Measurements from ENCODE around the gene ITPK1. TPM values are rescaled to one million over a fixed set of nuclear protein-coding genes. Genes with fewer than 3 reads are reported as not detected.

The ITPK1 gene
- total RNA-seq, 1 donor from 2014 or later = 43.0 TPM

GRCh38 chr14:92941531-92941930 lies 174.2 kb downstream of the ITPK1 start:
- Mint-ChIP-seq H3K27me3 (no peaks in the 10 kb centered on the region), H3K27ac (no peak overlapping the region), H3K4me1 (no peaks in the 10 kb centered on the region), H3K36me3 (ENCODE audit: low read depth) (peaks cover 50% of the 10 kb centered on the region), H3K4me3 (no peak overlapping the region), H3K9me3 (no peaks in the 10 kb centered on the region)
- CTCF ChIA-PET = interaction anchor here (0.9 kb wide), 1 partner anchor 11 kb away, joined by 3 read pairs; no protein-coding TSS in a partner anchor
- TF ChIP-seq, protein P1, sequence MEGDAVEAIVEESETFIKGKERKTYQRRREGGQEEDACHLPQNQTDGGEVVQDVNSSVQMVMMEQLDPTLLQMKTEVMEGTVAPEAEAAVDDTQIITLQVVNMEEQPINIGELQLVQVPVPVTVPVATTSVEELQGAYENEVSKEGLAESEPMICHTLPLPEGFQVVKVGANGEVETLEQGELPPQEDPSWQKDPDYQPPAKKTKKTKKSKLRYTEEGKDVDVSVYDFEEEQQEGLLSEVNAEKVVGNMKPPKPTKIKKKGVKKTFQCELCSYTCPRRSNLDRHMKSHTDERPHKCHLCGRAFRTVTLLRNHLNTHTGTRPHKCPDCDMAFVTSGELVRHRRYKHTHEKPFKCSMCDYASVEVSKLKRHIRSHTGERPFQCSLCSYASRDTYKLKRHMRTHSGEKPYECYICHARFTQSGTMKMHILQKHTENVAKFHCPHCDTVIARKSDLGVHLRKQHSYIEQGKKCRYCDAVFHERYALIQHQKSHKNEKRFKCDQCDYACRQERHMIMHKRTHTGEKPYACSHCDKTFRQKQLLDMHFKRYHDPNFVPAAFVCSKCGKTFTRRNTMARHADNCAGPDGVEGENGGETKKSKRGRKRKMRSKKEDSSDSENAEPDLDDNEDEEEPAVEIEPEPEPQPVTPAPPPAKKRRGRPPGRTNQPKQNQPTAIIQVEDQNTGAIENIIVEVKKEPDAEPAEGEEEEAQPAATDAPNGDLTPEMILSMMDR (IDR thresholded peaks at IDR 0.05) = no peak
- DNase-seq (no peak), ATAC-seq (ENCODE audit: low read depth) (no peak)
- intact Hi-C loops (cut with micrococcal nuclease) = no loop called here
- POLR2A ChIA-PET = no interaction called here

GRCh38 chr14:92940543-92940942 lies 175.2 kb downstream of the ITPK1 start:
- CTCF ChIA-PET = no interaction called here
- no peak overlapping the region for H3K4me3 Mint-ChIP-seq
- H3K36me3 Mint-ChIP-seq (ENCODE audit: low read depth) = peaks cover 48% of the 10 kb centered on the region
- TF ChIP-seq, protein P1 (IDR thresholded peaks at IDR 0.05) = no peak
- no peak overlapping the region for H3K27ac Mint-ChIP-seq
- no peaks in the 10 kb centered on the region for H3K9me3 Mint-ChIP-seq
- H3K4me1 Mint-ChIP-seq = no peaks in the 10 kb centered on the region
- no peak for DNase-seq
- no peaks in the 10 kb centered on the region for H3K27me3 Mint-ChIP-seq
- POLR2A ChIA-PET = no interaction called here
- ATAC-seq (ENCODE audit: low read depth) = no peak
- intact Hi-C loops (cut with micrococcal nuclease) = no loop called here

GRCh38 chr14:92939699-92940098 lies 176.0 kb downstream of the ITPK1 start:
- H3K27me3 Mint-ChIP-seq = no peaks in the 10 kb centered on the region
- H3K4me1 Mint-ChIP-seq = no peaks in the 10 kb centered on the region
- intact Hi-C loops (cut with micrococcal nuclease) = no loop called here
- TF ChIP-seq, protein P1 (IDR thresholded peaks at IDR 0.05) = no peak
- H3K9me3 Mint-ChIP-seq = no peaks in the 10 kb centered on the region
- no peak overlapping the region for H3K4me3 Mint-ChIP-seq
- no peak overlapping the region for H3K27ac Mint-ChIP-seq
- DNase-seq = no peak
- POLR2A ChIA-PET = no interaction called here
- ATAC-seq (ENCODE audit: low read depth) = no peak
- peaks cover 43% of the 10 kb centered on the region for H3K36me3 Mint-ChIP-seq (ENCODE audit: low read depth)
- CTCF ChIA-PET = no interaction called here

- CTCF ChIA-PET = no interaction called here
These were observed 176.6 kb downstream of the ITPK1 start for GRCh38 chr14:92938890-92939671.

GRCh38 chr14:92938235-92938875 lies 177.4 kb downstream of the ITPK1 start:
- intact Hi-C loops (cut with micrococcal nuclease) = no loop called here
- no peaks in the 10 kb centered on the region for H3K27me3 Mint-ChIP-seq
- peaks cover 37% of the 10 kb centered on the region for H3K36me3 Mint-ChIP-seq (ENCODE audit: low read depth)
- CTCF ChIA-PET = no interaction called here
- no peak for DNase-seq
- no peak overlapping the region for H3K27ac Mint-ChIP-seq
- no peaks in the 10 kb centered on the region for H3K9me3 Mint-ChIP-seq
- H3K4me1 Mint-ChIP-seq = no peaks in the 10 kb centered on the region
- no peak overlapping the region for H3K4me3 Mint-ChIP-seq
- POLR2A ChIA-PET = no interaction called here
- ATAC-seq (ENCODE audit: low read depth) = no peak
- TF ChIP-seq, protein P1 (IDR thresholded peaks at IDR 0.05) = no peak

More at GRCh38 chr14:92938890-92939671, 176.6 kb downstream of the ITPK1 start:
- peaks cover 37% of the 10 kb centered on the region for H3K36me3 Mint-ChIP-seq (ENCODE audit: low read depth)
- intact Hi-C loops (cut with micrococcal nuclease) = no loop called here
- H3K9me3 Mint-ChIP-seq = no peaks in the 10 kb centered on the region
- H3K27ac Mint-ChIP-seq = no peak overlapping the region
- no peak for ATAC-seq (ENCODE audit: low read depth)
- no peak overlapping the region for H3K4me3 Mint-ChIP-seq
- no peaks in the 10 kb centered on the region for H3K27me3 Mint-ChIP-seq
- DNase-seq = no peak
- TF ChIP-seq, protein P1 (IDR thresholded peaks at IDR 0.05) = no peak
- POLR2A ChIA-PET = no interaction called here
- no peaks in the 10 kb centered on the region for H3K4me1 Mint-ChIP-seq

Measured in activated B cell treated with CpG ODN at 0.5 μM for 24 hours (primary cell).